ENCODE data around the gene LRBA.
"Not testable (repeated sequence)": the region's sequence is repeated elsewhere in the genome, so short reads cannot be mapped to it uniquely, and the experiment has no call there.

Gene LRBA

GRCh38 chr4:150714462-150715438 is 300.3 kb downstream of the LRBA start:
- no peak for DNase-seq

DNA sequence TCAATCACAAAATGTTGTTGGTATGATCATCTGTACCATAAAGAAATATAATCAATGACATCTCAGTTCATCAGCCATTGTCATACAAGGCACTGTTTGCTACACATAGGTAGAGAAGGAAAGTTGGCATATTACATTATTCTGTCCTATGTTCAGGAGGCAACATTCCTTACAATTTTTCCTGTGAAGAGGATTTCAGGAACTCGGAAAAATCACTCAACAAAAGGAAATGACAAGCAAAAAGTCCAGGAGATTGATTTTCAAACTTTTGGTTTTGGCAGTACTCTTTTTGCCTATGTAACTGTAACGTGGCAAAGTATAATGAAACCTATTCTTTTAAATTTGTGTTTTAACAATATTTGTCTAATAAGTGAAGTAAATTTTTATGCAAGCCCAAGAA is 301.8 kb downstream of the LRBA start:
- no peak for DNase-seq

DNA sequence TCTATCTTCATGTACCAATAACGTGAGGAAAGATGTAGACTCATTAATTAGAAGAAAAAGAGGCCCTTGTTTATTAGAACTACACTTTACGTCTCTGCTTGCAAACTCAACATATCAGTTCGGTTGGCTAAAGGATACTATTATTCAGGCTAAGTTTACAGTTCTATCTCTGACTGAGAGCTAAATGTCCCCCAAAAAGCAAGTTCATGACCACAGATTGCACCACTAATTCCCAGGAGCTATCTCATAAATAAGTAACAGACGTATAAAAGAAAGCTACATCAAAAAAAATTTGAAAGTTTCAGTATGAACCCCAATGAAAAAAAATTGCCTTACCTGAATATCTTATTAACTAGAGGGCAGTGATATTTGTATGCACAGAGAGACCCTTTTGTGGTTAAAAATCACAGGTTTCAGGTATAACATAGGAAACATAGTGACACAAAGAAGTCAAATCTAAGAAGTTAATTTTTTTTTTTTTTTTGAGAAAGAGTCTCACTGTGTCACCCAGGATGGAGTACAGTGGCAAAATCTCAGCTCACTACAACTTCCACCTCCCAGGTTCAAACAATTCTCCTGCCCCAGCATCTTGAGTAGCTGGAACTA is 304.2 kb downstream of the LRBA start:
- no peak for DNase-seq

- no peak for DNase-seq
Measured at GRCh38 chr4:150708004-150708403, 307.1 kb downstream of the LRBA start.

- DNase-seq: no peak
Measured at GRCh38 chr4:150699599-150699998, 315.5 kb downstream of the LRBA start.

- DNase-seq: no peak
Measured at GRCh38 chr4:150695162-150695561, 319.9 kb downstream of the LRBA start.

- no peak for DNase-seq
Measured at GRCh38 chr4:150694438-150694837, 320.6 kb downstream of the LRBA start.

DNA sequence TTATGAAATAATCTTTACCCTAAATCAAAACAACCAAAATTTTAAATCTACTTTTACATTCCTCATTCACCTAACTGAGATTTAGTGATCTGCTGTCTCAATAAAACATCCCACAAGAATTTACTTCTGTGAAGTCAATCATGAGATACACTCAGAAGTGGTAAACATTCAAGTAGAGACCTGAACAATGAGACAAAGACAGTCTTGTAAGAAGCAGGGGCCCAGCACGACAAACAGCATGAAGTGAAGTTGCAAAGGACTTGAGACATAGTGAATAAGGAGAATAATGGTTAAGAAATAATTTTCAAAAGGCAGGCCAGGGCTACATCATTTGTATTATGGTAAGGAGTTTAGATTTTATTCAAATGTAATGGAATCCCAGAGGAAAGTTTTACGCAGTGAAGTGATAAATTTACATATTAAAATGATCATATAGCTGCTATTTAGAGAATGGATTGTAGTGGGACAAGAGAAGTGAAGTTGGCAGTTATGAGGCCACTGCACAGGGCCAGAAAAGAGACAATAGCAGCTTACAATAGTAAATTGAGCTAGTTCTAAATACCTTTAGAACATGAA is 331.2 kb downstream of the LRBA start:
- no peak for DNase-seq

- no peak for DNase-seq
Measured at GRCh38 chr4:150682126-150682525, 333.0 kb downstream of the LRBA start.

- no peak for DNase-seq
Measured at GRCh38 chr4:150681063-150681462, 334.0 kb downstream of the LRBA start.

DNA sequence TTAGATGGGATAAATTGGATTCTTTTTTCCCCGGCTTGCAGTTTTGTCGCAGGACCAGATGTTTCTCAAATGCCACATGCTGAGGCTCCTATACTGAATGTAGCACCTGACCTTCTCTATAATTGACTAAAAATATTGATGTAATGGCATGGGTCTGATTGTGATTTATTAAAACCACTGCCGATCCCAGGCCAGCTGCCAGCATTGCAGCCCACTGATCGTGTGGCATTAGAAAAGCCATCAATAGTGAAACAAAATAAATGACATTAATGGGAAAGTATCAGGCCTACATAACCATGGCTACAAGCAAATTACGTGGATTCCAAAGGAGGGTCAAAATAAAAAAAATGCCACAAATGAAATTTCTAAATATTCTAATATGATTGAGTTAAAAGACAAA is 334.4 kb downstream of the LRBA start:
- DNase-seq: no peak

GRCh38 chr4:150679765-150680343 is 335.2 kb downstream of the LRBA start:
- no peak for DNase-seq

GRCh38 chr4:150679018-150679764 is 335.9 kb downstream of the LRBA start:
- no peak for DNase-seq

- DNase-seq: no peak
Measured at GRCh38 chr4:150673793-150674192, 341.3 kb downstream of the LRBA start.

DNA sequence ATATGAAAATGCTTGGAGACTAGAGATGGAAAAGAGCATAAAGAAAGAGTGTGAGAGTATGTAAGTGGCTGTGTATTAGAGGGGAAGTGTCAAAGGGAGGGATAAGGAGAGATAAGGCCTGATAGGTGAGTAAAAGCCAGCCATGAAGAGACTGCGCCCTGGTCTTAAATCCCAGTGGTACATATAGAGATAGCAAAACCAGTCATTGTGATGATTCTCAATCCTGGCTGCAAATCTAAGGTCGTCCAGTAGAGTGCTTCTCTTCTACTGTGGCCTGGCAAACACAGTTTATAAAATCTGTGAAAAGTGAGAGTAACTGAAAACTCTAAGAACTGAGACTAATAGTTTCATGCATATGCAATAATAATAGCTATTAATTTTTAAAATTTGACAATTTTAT is 346.3 kb downstream of the LRBA start:
- no peak for DNase-seq

- DNase-seq: no peak
Measured at GRCh38 chr4:150664935-150665334, 350.1 kb downstream of the LRBA start.

DNA sequence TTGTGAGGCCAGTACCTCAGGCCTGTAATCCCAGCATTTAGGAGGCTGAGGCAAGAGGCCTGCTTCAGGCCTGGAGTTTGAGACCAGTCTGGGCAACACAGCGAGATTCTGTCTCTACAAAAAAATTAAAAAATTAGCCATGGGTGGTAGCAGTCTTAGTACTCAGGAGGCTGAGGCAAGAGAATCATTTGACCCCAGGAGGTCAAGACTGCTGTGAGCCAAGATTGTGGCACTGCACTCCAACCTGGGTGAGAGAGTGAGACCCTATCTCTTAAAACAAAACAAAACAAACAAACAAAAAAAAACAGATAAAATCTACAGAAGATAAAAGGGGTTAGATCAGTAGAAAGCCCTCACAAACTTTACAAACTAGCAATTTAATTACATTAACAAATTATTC is 352.4 kb downstream of the LRBA start:
- DNase-seq: no peak

GRCh38 chr4:150661551-150661950 is 353.5 kb downstream of the LRBA start:
- not testable (repeated sequence) for DNase-seq

GRCh38 chr4:150658258-150658657 is 356.8 kb downstream of the LRBA start:
- not testable (repeated sequence) for DNase-seq

DNA sequence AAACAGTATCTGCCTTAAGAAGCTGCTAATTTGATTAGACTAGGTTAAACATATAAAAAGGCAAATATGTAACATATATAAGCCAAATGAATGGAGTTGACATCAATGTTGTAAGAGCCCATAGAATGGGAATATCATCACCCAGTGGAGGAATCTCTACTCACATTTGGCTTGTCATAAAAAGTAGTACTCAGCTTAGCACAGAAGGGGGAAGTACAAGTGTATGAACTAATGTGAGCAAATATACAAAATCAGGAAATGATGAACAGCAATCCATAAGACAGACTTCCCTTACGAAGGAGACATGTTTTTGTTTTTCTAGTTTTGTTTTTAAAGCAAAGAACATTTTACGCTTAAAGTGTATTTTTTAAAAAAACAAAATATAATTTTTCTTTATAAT is 358.2 kb downstream of the LRBA start:
- DNase-seq: no peak

DNA sequence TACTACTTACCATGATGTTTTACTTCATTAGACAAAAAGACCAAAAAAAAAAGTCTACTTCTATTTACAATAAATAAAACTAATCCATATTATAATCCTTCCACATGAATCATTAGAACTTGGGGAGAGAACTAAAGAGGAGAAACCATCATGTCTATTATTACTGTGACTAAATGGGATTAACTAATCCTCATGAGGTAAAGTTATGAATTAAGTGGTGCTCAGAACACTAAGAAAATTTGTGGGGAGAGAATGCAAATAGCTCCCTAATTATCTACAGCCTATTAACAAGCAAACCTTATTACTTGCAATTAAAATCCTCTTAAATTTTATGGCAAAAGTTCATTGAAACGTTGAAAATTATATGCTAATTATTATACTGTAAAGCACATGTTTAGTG is 364.3 kb downstream of the LRBA start:
- no peak for DNase-seq

GRCh38 chr4:150648123-150648522 is 367.0 kb downstream of the LRBA start:
- DNase-seq: no peak

DNA sequence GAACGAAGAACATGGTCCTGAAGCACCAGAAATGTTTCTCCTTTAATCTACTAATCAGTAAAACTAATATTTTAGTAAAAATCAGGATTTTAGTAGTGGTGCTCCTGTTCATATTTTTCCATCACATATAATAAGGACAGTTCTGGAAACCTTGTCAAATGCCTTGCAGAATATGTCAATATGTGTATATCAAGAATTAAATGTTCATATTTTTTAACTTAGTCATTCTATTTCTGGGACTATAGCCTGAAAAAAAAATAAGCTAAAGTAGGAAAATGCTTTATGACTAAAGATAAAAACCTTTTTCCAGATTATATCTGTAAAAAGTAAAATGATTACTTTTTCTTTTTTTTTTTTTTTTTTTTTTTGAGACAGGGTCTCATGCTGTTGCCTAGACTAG is 368.1 kb downstream of the LRBA start:
- no peak for DNase-seq
